ENCODE measurements around the gene HADHA.

GRCh38 chr2:26230806-26231205 lies 13.6 kb downstream of the HADHA start:
- TF ChIP-seq CTCF (IDR thresholded peaks at IDR 0.05) (no peak), EZH2phosphoT487 (IDR thresholded peaks at IDR 0.05) (no peak)
